HFFc6 (cell line): ENCODE measurements around the gene MNAT1. TPM values are rescaled to one million over a fixed set of nuclear protein-coding genes. Genes with fewer than 3 reads are reported as not detected.

Experiments used
- DNase-seq: peaks from one replicate; pipeline ENCODE4 v3.0.0-alpha.2; 2018
- H3K27ac Mint-ChIP-seq: 2 replicates; pipeline ENCODE4 v1.8.0; 2020; ENCODE audit warnings: mild to moderate bottlenecking, mixed read lengths
- H3K27me3 Mint-ChIP-seq: 2 replicates; pipeline ENCODE4 v1.8.0; 2021; ENCODE audit warnings: mild to moderate bottlenecking, moderate library complexity, mixed read lengths; ENCODE audit not compliant: insufficient read depth
- H3K36me3 Mint-ChIP-seq: 2 replicates; pipeline ENCODE4 v1.8.0; 2021; ENCODE audit warnings: low read depth, mixed read lengths
- H3K4me1 Mint-ChIP-seq: 2 replicates; pipeline ENCODE4 v1.8.0; 2020; ENCODE audit warnings: low read depth, mixed read lengths
- H3K4me3 Mint-ChIP-seq: 2 replicates; pipeline ENCODE4 v1.8.0; 2020; ENCODE audit warnings: mild to moderate bottlenecking, moderate library complexity, mixed read lengths
- H3K9me3 Mint-ChIP-seq: 2 replicates; pipeline ENCODE4 v1.8.0; 2020; ENCODE audit warnings: mild to moderate bottlenecking, mixed read lengths
- CTCF ChIP-seq: fragments of 200-600 bp; sonication (generic); IDR thresholded peaks from 2 replicates; pipeline ENCODE4 v1.5.0; 2021; ENCODE audit warnings: antibody characterized with exemption, mild to moderate bottlenecking
- total RNA-seq, 6 experiments: library from RNA; stranded (reverse); fragmentation: NEBNext Ultra II Directional; extraction: Animal tissue kit (Norgen Biotek cat#: 25700); gene quantifications; 2 replicates in 1 of 6; 3 replicates in 5 of 6; pipeline ENCODE4 v1.2.3, GENCODE V29; 2021

The MNAT1 gene
- total RNA-seq, 6 experiments from 2014 or later = 55.8 to 69.4 (median 58.7) TPM

DNA sequence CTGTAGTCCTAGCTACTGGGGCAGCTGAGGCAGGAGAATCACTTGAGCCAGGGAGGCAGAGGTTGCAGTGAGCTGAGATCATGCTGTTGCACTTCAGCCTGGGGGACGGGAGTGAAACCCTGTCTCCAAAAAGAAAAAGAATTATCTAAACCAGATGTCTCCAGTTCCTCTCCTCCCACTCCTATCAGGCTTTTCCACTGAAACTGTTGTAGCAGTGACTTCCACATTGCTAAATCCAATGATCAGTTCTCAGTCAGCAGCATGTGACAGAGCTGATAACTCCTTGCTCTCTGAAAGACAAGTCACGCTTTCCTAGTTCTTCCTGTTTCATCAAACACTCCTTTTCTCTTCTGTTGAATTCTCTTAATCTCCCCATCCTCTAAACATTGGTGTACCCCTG lies 255.0 kb downstream of the MNAT1 start:
- no peak for TF ChIP-seq CTCF
- no peak overlapping the region for H3K27ac Mint-ChIP-seq

DNA sequence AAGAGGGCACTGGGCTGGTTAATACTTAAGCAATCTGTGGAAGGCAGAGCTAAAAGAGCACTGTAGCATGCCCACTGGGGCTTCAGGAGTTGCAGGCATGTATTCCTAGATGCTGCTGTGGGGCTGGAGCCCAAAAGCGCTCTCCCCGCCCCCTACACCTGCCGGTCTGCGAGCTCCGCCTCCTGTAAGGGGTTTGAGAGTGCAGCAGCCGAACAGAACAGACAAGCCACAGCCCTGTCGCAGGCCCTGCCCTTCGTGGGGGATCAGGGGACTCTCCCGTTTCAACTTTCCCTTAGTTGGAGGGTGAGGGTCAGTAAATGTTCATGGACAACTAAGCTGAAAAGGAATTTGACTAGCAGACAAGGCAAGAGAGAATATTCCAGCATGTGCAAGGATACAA lies 264.1 kb downstream of the MNAT1 start:
- H3K27ac Mint-ChIP-seq = no peak overlapping the region
- H3K4me3 Mint-ChIP-seq = no peak overlapping the region

More for the DNA sequence above, 255.0 kb downstream of the MNAT1 start:
- no peaks in the 10 kb centered on the region for H3K4me1 Mint-ChIP-seq
- no peak for DNase-seq
- H3K36me3 Mint-ChIP-seq = peaks cover 13% of the 10 kb centered on the region
- H3K4me3 Mint-ChIP-seq = no peak overlapping the region
- no peaks in the 10 kb centered on the region for H3K9me3 Mint-ChIP-seq
- H3K27me3 Mint-ChIP-seq = 0 out of 2 replicates have a peak, but pooled peaks cover 1% of the 10 kb centered on the region

DNA sequence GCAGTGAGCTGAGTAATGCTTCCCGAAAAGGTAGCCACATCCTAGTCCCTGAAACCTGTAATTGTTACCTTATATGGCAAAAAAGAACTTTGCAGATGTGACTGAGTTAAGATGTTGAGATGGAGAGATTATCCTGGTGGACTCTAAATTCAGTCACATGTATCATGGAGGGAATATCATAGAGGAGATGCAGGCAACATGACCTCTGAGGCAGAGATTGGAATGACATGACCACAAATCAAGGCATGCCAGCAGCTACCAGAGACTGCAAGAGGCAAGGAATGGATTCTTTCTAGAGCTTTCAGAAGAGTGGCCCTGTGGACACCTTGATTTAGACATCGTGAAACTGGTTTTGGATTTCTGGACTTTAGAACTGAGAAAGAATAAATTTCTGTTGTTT lies 265.0 kb downstream of the MNAT1 start:
- Mint-ChIP-seq H3K36me3 (peaks cover 9% of the 10 kb centered on the region; the same call in 1 of the 2 replicates), H3K9me3 (no peaks in the 10 kb centered on the region)

More for the DNA sequence above, 264.1 kb downstream of the MNAT1 start:
- no peaks in the 10 kb centered on the region for H3K9me3 Mint-ChIP-seq
- H3K36me3 Mint-ChIP-seq = peaks cover 5% of the 10 kb centered on the region; the same call in 1 of the 2 replicates
- DNase-seq = no peak
- H3K27me3 Mint-ChIP-seq = no peaks in the 10 kb centered on the region
- peaks cover 13% of the 10 kb centered on the region for H3K4me1 Mint-ChIP-seq
- no peak for TF ChIP-seq CTCF

GRCh38 chr14:61003571-61003970 lies 269.0 kb downstream of the MNAT1 start:
- DNase-seq = peak; percentile 38
- H3K4me1 Mint-ChIP-seq = peaks cover 17% of the 10 kb centered on the region
- no peak overlapping the region for H3K4me3 Mint-ChIP-seq
- no peak for TF ChIP-seq CTCF
- H3K36me3 Mint-ChIP-seq = peaks cover 5% of the 10 kb centered on the region; the same call in 1 of the 2 replicates
- no peaks in the 10 kb centered on the region for H3K9me3 Mint-ChIP-seq
- H3K27ac Mint-ChIP-seq = peak overlapping the region; percentile 42; the same call in 1 of the 2 replicates
- no peaks in the 10 kb centered on the region for H3K27me3 Mint-ChIP-seq

More for the DNA sequence above, 265.0 kb downstream of the MNAT1 start:
- DNase-seq = no peak
- Mint-ChIP-seq H3K27me3 (no peaks in the 10 kb centered on the region), H3K4me1 (peaks cover 17% of the 10 kb centered on the region), H3K4me3 (no peak overlapping the region), H3K27ac (no peak overlapping the region)
- TF ChIP-seq CTCF = no peak

- Mint-ChIP-seq H3K4me1 (peaks cover 9% of the 10 kb centered on the region), H3K36me3 (no peaks in the 10 kb centered on the region), H3K4me3 (no peak overlapping the region), H3K27ac (no peak overlapping the region), H3K9me3 (no peaks in the 10 kb centered on the region), H3K27me3 (no peaks in the 10 kb centered on the region)
- TF ChIP-seq CTCF = no peak
- DNase-seq = no peak
These were observed 285.0 kb downstream of the MNAT1 start for GRCh38 chr14:61019537-61019936.

Other genes with a start within 250 kb of the MNAT1 start
- not detected for gene C14orf39, start 248.7 kb upstream of the MNAT1 start, total RNA-seq
- gene SIX6, start 225.6 kb upstream of the MNAT1 start, total RNA-seq = not detected
- gene SIX1, start 85.3 kb upstream of the MNAT1 start, total RNA-seq = 1 to 10 TPM; 5.0 to 6.0 (median 5.4) TPM
- gene SIX4, start 10.4 kb upstream of the MNAT1 start, total RNA-seq = 10 to 100 TPM; 14.4 to 19.6 (median 17.0) TPM
- gene TRMT5, start 246.3 kb downstream of the MNAT1 start, total RNA-seq = 10 to 100 TPM; 12.5 to 17.4 (median 15.3) TPM
- 10 to 100 TPM in 5 of 6 experiments, 1 to 10 TPM in 1; 9.7 to 13.8 (median 11.1) TPM for gene SLC38A6, start 246.5 kb downstream of the MNAT1 start, total RNA-seq